GM21515 (cell line): ENCODE data around the gene AFAP1L1.

Source experiments
- ATAC-seq: cut with Tn5 transposase; IDR thresholded peaks from one replicate; pipeline ENCODE4 v1.9.1; 2021; ENCODE audit not compliant: unreplicated experiment

Gene AFAP1L1

DNA sequence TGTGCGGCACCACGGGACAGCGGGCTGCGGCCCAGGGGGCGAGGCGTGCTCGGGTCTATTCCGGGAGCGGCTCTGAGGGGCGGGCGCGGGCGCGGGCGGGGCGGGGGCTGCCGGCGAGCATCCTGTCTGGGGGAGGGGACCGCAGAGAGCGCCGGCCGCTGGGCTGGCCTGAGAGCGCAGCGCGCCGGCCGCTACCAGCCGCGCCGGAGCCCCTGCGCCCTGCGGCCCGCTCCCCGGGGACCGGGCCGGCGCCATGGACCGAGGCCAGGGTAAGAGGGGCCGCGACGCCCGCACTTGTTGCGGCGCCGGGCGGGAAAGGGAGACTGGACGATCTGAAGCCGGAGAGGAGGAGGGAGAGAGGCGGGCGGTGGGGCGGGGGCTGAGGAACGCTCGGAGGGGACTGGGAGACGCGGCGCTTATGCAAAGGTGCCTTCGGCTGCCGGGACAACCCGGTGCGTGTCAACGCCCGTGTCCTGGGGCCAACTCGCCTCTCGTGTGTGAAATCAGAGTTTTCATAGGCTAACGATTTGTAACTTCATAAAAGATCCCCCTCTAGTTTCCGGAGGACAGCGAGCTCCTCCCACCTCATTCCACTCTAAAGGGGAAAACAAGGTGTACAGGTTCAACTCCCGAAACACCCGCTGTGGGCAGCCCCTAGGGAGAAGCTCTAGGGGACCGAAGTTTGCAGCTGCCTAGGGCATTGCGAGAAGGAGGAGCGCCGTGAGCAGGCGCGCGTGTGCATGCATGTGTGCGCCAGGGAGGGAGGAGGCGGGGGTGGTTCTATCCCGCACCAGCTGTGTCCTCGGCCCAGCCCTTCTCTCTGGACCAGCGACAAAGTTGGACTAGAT lies at the start of gene AFAP1L1:
Gene AFAP1L1, plus strand, starts transcription at position 144 of the 848 bp plus-strand sequence. Its CDS starts 110 bp downstream, at position 254.
- no peak for ATAC-seq

DNA sequence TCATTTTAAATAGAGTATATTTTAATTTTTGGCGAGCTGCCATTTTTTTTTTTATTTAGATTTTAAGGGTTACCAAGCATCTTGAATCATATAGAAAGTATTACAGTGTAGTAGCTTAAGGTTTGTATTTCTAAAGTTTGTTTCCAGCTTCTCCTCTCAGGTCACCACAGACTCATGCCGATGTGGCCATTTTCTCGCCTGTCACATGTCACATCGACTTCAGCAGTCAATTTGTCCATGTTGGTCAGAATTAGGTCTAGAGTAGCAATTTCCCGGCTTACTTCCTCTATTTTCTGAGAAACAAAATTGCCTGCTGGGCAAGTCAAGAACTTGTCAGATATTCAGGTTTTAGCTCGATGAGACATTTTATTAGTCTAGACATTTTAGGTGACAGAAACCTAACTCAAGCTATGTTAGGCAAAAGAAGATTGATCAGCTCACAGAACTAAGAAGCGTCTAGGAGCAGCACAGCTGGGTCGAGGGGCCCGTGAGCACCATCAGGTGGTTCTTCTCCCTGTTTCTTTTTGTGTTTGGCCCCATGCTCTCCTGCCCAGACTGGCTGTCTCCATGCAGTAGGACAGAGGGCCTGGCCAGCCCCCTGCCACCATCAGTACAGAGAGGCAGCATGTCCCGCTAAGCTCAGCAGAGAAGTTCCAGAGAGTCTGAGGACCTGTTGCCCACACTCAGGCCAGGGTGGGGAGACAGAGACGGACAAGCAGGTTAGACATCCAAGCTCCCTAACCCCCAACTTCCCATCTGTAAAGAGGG lies 48.4 kb upstream of the AFAP1L1 start:
- no peak for ATAC-seq

DNA sequence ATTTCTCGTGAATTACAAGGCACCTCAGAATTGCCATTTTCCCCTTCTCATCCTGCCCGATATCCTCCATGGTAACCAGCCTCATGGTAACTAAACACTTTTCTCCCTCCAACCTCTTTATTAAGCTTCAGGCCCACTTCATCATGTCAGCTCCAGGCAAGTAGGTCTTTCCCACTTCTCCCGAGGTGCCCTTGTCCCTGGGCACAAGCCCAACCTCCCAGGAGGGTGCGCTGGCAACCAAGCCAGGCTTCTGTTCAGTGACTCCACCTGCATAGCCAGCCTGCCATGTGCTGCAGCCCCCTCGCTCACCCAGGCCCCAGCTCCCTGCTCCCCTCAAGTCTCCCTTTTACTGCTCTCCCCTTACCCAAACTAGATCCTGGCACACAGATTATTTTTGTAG lies 47.4 kb upstream of the AFAP1L1 start:
- ATAC-seq: no peak

DNA sequence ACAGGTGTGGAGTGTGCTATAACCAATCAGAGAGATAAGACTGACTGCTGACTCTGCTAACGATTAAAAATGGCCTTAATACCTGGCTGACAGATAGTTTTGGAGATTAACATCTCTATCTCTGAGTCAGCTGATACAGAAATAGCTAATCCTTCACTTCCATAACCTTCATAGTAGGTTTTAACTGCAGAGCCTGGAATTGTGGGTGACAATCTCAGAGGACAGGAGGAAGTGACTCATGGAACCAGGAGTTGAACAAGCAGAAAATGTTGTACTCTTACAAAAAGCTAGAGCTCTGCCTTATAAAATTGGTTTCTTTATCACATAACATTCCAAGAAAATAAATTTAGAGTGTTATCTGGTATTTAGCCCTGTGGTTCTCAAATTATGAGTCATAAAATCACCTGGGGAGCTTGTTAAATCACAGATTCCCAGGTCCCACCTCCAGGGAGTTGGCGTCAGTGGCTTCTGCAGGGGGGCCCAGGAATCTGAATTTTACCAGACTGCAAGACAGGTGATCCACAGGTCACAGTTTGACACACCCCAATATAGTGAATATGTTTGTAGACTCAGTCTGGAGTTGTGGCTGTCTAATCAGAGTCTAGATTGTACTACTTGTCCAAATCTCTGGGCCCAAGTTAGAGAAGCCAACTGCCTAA lies 44.4 kb upstream of the AFAP1L1 start:
- no peak for ATAC-seq

DNA sequence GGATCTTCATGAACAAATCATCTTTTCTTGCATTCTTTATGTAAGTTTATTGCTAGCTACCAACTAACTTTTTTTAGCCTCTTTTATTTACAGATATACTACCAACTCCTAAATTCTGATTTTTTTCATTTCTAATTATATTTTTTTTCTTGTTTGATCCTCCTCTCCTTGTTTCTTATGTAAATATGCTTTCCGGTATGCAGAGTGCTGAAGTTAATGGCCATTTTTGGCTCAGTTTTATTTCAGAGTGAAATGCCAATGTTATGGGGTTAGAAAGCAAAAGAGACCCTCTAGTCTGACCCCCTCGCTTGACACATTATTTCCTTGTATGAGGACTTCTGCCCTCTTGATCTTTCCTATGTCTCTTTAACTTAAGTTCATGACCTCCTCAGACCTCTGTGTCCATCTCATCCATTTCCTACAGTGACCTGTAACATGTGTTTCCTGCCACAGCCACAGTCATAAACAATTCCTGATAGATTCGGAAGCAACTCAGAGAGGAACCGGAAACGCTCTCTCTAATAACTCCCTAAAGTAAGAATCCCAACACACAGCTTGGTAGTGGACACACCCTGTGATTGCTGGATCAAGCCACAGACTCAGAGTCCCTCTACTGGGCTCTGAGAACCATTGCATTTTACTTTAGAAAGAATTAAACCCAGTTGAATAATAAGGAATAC lies 42.9 kb upstream of the AFAP1L1 start:
- no peak for ATAC-seq

DNA sequence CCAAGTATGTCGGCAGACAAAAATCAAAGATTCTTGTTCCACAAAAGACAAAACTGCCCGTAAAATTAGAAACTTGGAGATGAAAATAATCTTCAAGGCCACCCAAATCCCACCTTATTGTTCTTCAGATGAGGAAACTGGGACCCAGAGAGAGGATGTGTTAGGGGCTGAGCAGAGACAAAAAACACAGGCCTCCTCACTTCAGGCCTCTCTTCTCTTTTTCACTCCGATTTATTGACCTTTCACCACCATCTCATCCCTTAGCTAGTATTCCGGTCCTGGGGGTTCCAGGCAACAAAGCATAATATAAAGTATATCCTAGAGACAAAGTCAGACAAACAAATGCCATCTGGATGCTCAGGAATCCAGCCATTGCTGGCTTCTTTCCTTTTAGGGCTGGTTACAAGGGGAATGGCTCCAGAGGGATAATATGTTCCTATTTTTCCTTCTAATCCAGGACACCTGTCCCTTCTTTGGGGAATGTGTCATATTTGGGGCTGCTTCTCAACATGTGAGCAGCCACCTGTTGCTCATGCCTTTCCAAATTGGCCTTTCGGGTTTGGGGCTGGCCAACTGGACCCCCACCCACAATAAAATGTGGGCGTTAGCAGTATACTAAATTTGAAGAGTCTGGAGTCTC lies 42.2 kb upstream of the AFAP1L1 start:
- no peak for ATAC-seq

DNA sequence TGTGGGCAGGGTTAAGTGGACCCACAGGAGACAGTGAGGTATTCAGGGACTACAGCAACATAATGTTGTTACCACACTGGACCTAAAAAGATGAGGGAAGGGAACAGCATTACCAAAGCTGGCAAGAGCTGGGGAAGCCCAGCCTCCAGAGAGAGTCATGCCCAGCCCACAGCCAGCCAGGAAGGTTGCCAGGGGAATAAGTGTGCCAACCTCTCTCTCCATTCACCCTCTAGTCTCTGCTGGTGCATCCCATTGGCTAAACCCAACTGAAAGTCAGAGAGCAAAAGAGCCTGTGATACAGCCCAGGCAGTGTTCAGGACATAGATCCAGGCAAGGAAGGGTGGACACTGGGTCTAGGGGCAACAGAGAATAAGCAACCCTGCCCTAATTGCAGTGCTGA lies 35.8 kb upstream of the AFAP1L1 start:
- no peak for ATAC-seq

DNA sequence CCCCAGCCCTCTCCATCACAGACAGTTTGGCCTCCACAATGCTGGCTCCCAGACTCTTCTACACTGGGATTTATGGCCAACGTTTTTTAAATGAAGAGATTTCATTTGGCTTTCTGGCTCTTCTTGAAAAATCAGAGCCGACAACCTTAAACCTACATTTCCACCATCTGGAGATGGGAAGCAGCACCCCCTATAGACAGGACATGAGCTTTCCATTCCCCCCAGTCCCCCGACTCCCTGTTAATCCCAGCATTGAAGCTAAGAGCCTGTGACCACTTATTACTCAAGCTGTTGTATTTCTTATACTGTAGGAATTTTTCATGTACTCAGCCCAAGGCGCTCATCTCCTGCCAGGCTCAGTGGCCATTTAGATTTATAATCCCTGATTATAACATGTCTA lies 34.0 kb upstream of the AFAP1L1 start:
- no peak for ATAC-seq

DNA sequence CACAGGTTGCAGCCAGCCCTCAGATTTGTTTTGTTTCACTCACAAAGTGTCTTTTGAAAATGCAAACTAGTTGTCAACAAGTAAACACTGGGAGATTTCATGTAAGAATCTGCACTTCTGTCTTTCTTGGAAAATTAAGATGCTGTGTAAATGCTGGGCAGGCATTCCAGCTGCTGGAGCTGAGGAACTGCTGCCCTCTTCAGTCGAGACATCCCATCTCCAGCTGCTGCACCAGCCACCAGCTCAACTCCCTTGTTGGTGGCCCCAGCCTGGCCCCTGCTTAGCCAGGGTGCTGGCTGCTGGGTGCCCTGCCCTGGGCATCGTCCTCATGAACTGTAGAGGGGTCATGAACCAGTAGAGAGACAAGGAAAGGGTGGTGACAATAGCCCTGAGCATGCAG lies 33.1 kb upstream of the AFAP1L1 start:
- no peak for ATAC-seq

DNA sequence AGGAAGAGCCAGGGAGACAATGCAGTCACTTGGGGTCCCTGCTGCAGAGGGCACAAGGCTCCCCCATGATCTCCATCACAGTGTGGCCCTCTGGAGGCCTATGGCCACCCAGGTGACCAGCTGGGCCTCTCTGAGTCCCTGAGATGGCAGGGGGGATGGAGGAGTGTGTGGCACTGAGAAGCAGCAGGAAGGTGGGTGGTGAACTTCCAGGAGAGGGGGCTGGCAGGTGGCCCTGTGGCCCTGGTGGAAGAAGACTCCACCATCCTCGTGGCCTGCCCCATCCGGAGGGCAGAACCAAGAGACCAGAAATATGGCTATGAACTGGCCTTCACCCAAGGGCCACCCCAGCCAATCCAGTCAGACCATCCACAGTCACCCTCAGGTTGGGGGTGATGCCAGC lies 31.7 kb upstream of the AFAP1L1 start:
- ATAC-seq: no peak

DNA sequence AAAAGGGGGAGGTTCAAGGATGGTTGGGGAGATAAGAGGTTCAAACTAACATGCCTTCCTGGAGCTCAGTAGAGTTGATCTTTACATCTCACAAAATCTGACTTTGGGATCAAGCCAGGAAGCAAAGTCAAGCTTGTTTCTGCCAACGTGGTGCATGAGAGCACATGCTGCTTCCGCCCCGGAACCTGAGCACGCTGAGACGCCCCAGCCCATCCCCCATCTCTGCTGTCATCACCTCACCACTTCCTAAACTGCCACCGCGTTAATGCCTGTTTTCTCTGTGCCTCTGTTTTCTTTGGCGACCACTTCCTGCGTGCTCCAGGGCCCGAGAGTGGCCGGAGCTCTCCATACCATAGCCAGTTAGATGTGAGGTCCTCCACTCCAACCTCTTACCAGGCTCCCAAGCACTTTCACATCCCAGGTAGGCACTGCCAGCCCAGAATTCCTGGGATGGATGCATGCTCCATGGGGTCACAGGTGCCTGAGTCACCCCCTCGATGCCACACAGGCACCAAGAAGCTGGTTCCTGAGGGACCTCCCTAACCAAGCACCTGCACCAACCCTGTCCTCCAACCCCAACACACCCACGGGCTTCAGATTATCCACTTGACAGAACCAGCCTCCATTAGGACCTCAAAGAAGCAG lies 31.2 kb upstream of the AFAP1L1 start:
- ATAC-seq: no peak

DNA sequence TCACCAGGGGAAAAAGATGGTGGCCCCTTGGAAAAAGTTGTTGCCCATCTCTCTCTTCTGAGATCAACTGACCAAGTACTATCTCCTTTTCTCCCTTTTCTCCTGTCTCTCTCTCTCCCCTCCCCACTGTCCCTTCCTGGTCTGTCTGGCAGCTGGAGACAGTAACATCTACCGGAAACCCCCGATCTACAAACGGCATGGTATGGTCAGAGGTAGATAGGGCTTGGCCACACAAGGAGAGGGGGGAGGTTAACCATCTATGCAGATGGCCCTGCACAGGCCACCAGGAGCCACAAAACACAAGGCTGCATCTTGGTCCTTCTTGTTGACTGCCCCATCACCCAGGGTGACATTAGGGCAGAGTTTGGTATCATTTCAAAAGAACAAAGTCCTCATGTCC lies 29.3 kb upstream of the AFAP1L1 start:
- no peak for ATAC-seq

DNA sequence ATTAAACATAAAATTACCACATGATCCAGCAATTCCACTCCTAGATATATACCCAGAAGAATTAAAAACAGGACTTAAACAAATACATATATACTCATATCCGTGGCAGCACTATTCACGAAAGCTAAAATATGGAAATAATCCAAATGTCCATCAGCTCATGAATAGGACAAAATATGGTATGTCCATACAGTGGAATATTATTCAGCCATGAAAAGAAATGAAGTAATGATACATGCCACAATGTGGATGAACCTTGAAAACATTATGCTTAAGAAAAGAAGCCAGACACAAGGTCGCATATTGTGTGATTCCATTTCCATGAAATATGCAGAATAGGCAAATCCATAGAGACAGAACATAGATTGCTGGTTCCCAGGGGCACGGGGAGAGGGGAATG lies 24.8 kb upstream of the AFAP1L1 start:
- no peak for ATAC-seq

DNA sequence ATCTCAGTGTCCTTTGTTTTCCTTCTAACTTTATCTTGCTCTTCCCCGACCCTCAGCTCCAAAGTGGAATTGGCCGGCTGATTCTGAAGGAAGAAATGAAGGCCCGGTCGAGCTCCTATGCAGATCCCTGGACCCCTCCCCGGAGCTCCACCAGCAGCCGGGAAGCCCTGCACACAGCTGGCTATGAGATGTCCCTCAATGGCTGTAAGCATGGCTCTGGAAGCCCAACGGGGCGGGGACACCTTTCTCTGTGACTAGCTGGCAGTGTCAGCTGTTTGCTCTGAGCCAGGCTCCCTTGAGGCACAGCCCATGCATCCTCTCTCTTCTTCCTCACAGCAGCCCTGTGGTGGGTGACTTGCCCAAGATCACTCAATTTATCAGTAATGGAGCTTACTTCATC lies 23.9 kb upstream of the AFAP1L1 start:
- no peak for ATAC-seq

DNA sequence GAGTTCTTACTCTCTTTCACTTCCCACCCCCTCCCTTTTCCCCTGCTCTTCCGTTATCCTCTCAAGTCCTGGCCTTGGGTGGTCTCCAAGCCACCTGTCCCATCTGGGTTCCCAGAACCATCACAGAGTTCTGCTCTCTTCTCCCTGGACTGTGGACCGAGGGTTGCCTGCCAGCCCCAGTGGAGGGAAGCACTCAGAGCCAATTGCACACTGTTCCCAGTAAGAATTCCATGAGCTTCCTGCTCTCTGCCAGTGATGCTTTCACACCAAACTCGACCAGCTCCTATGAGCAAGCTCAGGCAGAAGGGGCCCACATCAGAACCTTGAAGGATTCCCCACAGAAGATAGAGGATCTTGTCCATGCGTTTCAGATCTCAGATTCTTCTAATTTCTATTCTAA lies 20.1 kb upstream of the AFAP1L1 start:
- no peak for ATAC-seq

DNA sequence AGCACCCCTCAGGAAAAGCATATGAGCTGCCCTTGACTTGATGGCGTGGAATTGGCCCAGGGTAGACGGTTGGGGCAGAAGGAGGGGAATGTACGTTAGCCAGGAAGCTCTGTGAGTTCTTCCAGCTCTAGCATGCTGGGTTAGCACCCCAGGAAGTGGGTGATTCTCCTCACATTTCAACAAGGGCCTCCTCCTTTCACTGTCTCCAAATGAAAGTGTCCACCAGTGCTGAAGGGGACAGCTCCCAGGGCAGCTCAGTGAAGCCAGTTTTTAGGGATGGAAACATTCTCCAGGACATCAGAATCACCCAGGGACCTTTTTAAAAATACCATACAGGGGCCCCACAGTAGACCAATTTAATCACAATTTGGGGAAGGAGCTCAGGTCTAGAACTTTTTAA lies 17.2 kb upstream of the AFAP1L1 start:
- ATAC-seq: no peak

DNA sequence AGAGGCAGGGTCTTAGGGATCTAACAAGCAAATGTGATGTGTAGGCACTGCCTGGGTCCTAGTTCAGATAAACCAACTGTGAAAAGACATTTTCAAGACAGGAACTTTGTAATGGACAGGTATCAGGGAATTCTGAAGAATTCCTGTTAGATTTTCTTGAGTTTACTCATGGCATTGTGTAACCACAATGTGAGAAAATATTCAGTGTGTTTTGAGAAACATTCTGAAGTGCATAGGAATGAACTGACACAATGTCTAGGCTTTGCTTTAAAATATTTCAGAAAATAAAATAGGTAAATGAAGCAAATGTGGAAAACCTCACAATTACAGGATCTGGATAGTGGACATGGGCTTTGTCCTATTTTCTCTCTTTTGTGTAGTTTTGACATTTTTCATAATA lies 15.2 kb upstream of the AFAP1L1 start:
- ATAC-seq: no peak

DNA sequence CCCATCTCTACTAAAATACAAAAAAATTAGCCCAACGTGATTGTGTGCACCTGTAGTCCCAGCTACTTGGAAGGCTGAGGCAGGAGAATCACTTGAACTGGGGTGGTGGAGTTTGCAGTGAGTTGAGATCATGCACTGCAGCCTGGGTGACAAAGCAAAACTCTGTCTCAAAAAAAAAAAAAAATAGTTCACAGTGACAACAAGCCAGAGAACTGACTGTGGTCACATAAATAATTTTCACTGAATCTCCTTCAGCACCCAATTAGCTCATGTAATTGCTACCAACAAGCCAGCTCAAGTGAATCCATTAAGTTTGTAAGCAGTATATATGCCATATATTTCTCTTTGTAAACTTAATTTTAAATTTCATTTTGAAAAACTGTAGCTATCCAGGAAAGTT lies 14.5 kb upstream of the AFAP1L1 start:
- ATAC-seq: no peak

DNA sequence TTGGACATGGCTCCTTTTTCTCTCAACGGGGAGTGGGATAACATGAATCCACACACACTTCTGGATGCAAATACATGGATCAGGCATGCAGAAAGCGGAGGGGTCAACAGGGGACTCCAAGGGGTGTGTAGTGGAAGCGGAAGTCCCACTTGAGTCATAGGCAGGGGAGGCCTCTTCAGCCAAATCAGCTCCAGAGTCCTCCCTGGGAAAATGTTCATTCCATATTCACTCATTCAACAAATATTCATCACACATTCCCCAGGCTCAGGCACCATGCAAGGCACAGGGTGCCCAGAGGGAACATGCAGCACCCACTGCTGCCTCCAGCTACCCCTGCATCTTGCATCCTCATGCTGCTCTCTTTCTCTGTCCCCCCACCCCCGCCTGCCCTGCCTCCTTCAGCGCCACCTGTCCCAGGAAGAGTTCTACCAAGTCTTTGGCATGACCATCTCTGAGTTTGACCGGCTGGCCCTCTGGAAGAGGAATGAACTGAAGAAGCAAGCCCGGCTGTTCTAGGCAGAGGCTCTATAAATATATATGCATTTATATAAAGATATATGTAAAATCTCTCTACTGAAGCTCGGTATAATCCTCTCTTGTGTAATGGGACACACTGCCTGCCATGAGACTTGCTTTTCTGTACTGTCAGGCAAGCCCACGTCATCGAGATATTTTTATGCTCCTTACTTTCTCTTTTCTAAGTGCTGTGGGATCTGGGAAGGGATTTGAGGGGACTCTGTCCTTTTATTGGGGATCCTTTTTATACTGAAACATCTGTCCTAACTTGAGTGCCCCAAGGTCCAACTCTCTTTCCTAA lies 13.6 kb upstream of the AFAP1L1 start:
- ATAC-seq: no peak
